Right hindlimb (tissue), 1 donor: ENCODE measurements around the gene EPM2A.

ENCODE experiments used
- DNase-seq: peaks from one replicate; pipeline ENCODE4 v3.0.0-alpha.2; 2018

EPM2A gene

GRCh38 chr6:145668844-145669243, 66.5 kb downstream of the EPM2A start:
- no peak for DNase-seq

GRCh38 chr6:145660676-145661075, 74.6 kb downstream of the EPM2A start:
- no peak for DNase-seq

GRCh38 chr6:145656128-145656527, 79.2 kb downstream of the EPM2A start:
- DNase-seq, result no peak

GRCh38 chr6:145652572-145652971, 82.7 kb downstream of the EPM2A start:
- no peak for DNase-seq

- no peak for DNase-seq
Measured at GRCh38 chr6:145651988-145652387, 83.3 kb downstream of the EPM2A start.

- no peak for DNase-seq
Measured at GRCh38 chr6:145648149-145648548, 87.2 kb downstream of the EPM2A start.

- no peak for DNase-seq
Measured at GRCh38 chr6:145647602-145648001, 87.7 kb downstream of the EPM2A start.

GRCh38 chr6:145643760-145644159, 91.6 kb downstream of the EPM2A start:
- DNase-seq, result no peak

- DNase-seq, result peak; percentile 87
Measured at GRCh38 chr6:145633981-145634627, 101.2 kb downstream of the EPM2A start.

GRCh38 chr6:145632971-145633370, 102.3 kb downstream of the EPM2A start:
- DNase-seq, result no peak

GRCh38 chr6:145631374-145631773, 103.9 kb downstream of the EPM2A start:
- no peak for DNase-seq

GRCh38 chr6:145630598-145630997, 104.7 kb downstream of the EPM2A start:
- DNase-seq, result no peak

- no peak for DNase-seq
Measured at GRCh38 chr6:145629478-145629877, 105.8 kb downstream of the EPM2A start.

- no peak for DNase-seq
Measured at GRCh38 chr6:145627451-145627850, 107.9 kb downstream of the EPM2A start.

- no peak for DNase-seq
Measured at GRCh38 chr6:145626857-145627256, 108.5 kb downstream of the EPM2A start.

- DNase-seq, result no peak
Measured at GRCh38 chr6:145623231-145623630, 112.1 kb downstream of the EPM2A start.

GRCh38 chr6:145621776-145622175, 113.5 kb downstream of the EPM2A start:
- no peak for DNase-seq

GRCh38 chr6:145620088-145620487, 115.2 kb downstream of the EPM2A start:
- DNase-seq, result no peak

- no peak for DNase-seq
Measured at GRCh38 chr6:145609521-145609920, 125.8 kb downstream of the EPM2A start.

GRCh38 chr6:145608850-145609249, 126.5 kb downstream of the EPM2A start:
- DNase-seq, result no peak

- DNase-seq, result no peak
Measured at GRCh38 chr6:145603991-145604390, 131.3 kb downstream of the EPM2A start.

GRCh38 chr6:145603424-145603833, 131.9 kb downstream of the EPM2A start:
- DNase-seq, result no peak

GRCh38 chr6:145602726-145603326, 132.5 kb downstream of the EPM2A start:
- DNase-seq, result no peak

GRCh38 chr6:145601397-145601796, 133.9 kb downstream of the EPM2A start:
- no peak for DNase-seq

- DNase-seq, result no peak
Measured at GRCh38 chr6:145600299-145600698, 135.0 kb downstream of the EPM2A start.
